Measurements from ENCODE around the gene IL17F.
"Not testable (repeated sequence)": the region's sequence is repeated elsewhere in the genome, so short reads cannot be mapped to it uniquely, and the experiment has no call there.

IL17F gene

GRCh38 chr6:52243282-52243893 is 912 bp downstream of the IL17F start:
- DNase-seq = no peak

- no peak for DNase-seq
These were observed 2.5 kb downstream of the IL17F start for GRCh38 chr6:52241819-52242218.

GRCh38 chr6:52233975-52234823 is 10.1 kb downstream of the IL17F start:
- no peak for DNase-seq

GRCh38 chr6:52233005-52233404 is 11.3 kb downstream of the IL17F start:
- no peak for DNase-seq

GRCh38 chr6:52231406-52232127 is 12.7 kb downstream of the IL17F start:
- DNase-seq = peak in 1 of 2 donors; percentile 9

- DNase-seq = no peak
These were observed 13.6 kb downstream of the IL17F start for GRCh38 chr6:52230685-52231084.

GRCh38 chr6:52227495-52227894 is 16.8 kb downstream of the IL17F start:
- peak in 1 of 2 donors; percentile 3 for DNase-seq

- DNase-seq = no peak
These were observed 23.0 kb downstream of the IL17F start for GRCh38 chr6:52221302-52221701.

- DNase-seq = no peak
These were observed 26.5 kb downstream of the IL17F start for GRCh38 chr6:52217761-52218160.

GRCh38 chr6:52216932-52217575 is 27.2 kb downstream of the IL17F start:
- no peak for DNase-seq

- DNase-seq = no peak
These were observed 28.5 kb downstream of the IL17F start for GRCh38 chr6:52215787-52216186.

- DNase-seq = peak in 1 of 2 donors; percentile 13
These were observed 31.2 kb downstream of the IL17F start for GRCh38 chr6:52213127-52213526.

- no peak for DNase-seq
These were observed 34.1 kb downstream of the IL17F start for GRCh38 chr6:52210227-52210626.

- DNase-seq = no peak
These were observed 34.5 kb downstream of the IL17F start for GRCh38 chr6:52209770-52210169.

GRCh38 chr6:52208612-52209011 is 35.7 kb downstream of the IL17F start:
- DNase-seq = no peak

GRCh38 chr6:52207066-52207465 is 37.2 kb downstream of the IL17F start:
- no peak for DNase-seq

GRCh38 chr6:52201493-52201892 is 42.8 kb downstream of the IL17F start:
- DNase-seq = no peak

- no peak for DNase-seq
These were observed 43.3 kb downstream of the IL17F start for GRCh38 chr6:52201046-52201445.

- not testable (repeated sequence) for DNase-seq
These were observed 44.2 kb downstream of the IL17F start for GRCh38 chr6:52200088-52200487.

- DNase-seq = no peak
These were observed 48.4 kb downstream of the IL17F start for GRCh38 chr6:52195886-52196285.

GRCh38 chr6:52191824-52192223 is 52.5 kb downstream of the IL17F start:
- DNase-seq = no peak

- no peak for DNase-seq
These were observed 53.9 kb downstream of the IL17F start for GRCh38 chr6:52190409-52190808.

- DNase-seq = no peak
These were observed 54.3 kb downstream of the IL17F start for GRCh38 chr6:52189974-52190373.
